Liver (tissue), 9 donors: ENCODE measurements around the gene CSTF2T. TPM values are rescaled to one million over a fixed set of nuclear protein-coding genes. Genes with fewer than 3 reads are reported as not detected.

ENCODE experiments used
- DNase-seq: peaks from one replicate; pipeline ENCODE4 v3.0.0-alpha.2; 2017; ENCODE audit warnings: low spot score
- H3K27ac ChIP-seq, 2 donors: one replicate each; pipeline ENCODE4 v1.7.0; 2013; ENCODE audit warnings: inconsistent platforms in 2 of 2, low read length in 2 of 2, control low read depth in 1 of 2, low read depth in 1 of 2, mild to moderate bottlenecking in 1 of 2
- H3K27me3 ChIP-seq, 4 donors: one replicate each; pipeline versions ENCODE4 v1.6.1 to v1.7.0; 2013; ENCODE audit warnings: low read length in 3 of 4, inconsistent platforms in 1 of 4, mild to moderate bottlenecking in 1 of 4, moderate library complexity in 1 of 4; ENCODE audit not compliant: control insufficient read depth in 4 of 4, insufficient read depth in 4 of 4
- H3K36me3 ChIP-seq, 4 donors: one replicate each; pipeline versions ENCODE4 v1.6.1 to v1.7.0; 2013; ENCODE audit warnings: low read length in 3 of 4, mild to moderate bottlenecking in 3 of 4, low read depth in 1 of 4, moderate library complexity in 1 of 4; ENCODE audit not compliant: control insufficient read depth in 4 of 4, insufficient read depth in 3 of 4
- H3K4me1 ChIP-seq, 4 donors: one replicate each; pipeline versions ENCODE4 v1.6.1 to v1.7.0; 2013; ENCODE audit warnings: low read length in 3 of 4, mild to moderate bottlenecking in 3 of 4, moderate library complexity in 1 of 4; ENCODE audit not compliant: control insufficient read depth in 4 of 4, insufficient read depth in 4 of 4
- H3K4me3 ChIP-seq, 3 donors: one replicate each; pipeline versions ENCODE4 v1.6.1 to v1.7.0; 2013; ENCODE audit warnings: low read length in 3 of 3, control low read depth in 1 of 3, low read depth in 1 of 3, mild to moderate bottlenecking in 1 of 3
- H3K9ac ChIP-seq, 2 donors: one replicate each; pipeline ENCODE4 v1.7.0; 2013; ENCODE audit warnings: low read length in 2 of 2, mild to moderate bottlenecking in 2 of 2, moderate library complexity in 2 of 2, control low read depth in 1 of 2, low read depth in 1 of 2
- H3K9me3 ChIP-seq, 4 donors: one replicate each; pipeline versions ENCODE4 v1.6.1 to v1.7.0; 2013; ENCODE audit warnings: low read length in 3 of 4; ENCODE audit not compliant: control insufficient read depth in 4 of 4
- EGR1 ChIP-seq, 2 donors: IDR thresholded peaks; 2 replicates each; pipeline ENCODE4 v1.6.1; 2016 to 2018; ENCODE audit warnings: antibody characterized with exemption in 2 of 2, low read depth in 2 of 2
- FOXA1 ChIP-seq: IDR thresholded peaks from 2 replicates; pipeline ENCODE4 v1.6.1; 2016; ENCODE audit warnings: antibody characterized with exemption
- FOXA2 ChIP-seq: IDR thresholded peaks from 2 replicates; pipeline ENCODE4 v1.6.1; 2016; ENCODE audit warnings: antibody characterized with exemption
- GABPA ChIP-seq, 2 donors: IDR thresholded peaks in 1 of 2; conservative IDR thresholded peaks in 1 of 2; 2 replicates each; pipeline ENCODE4 v1.6.1; 2016; ENCODE audit warnings: antibody characterized with exemption in 2 of 2, mild to moderate bottlenecking in 1 of 2, moderate library complexity in 1 of 2
- HNF4A ChIP-seq, 2 donors: conservative IDR thresholded peaks; 2 replicates each; pipeline ENCODE4 v1.6.1; 2016; ENCODE audit warnings: antibody characterized with exemption in 2 of 2, mild to moderate bottlenecking in 2 of 2
- HNF4G ChIP-seq: IDR thresholded peaks from 2 replicates; pipeline ENCODE4 v1.6.1; 2016; ENCODE audit warnings: antibody characterized with exemption
- JUND ChIP-seq, 2 donors: IDR thresholded peaks; 2 replicates each; pipeline ENCODE4 v1.6.1; 2016; ENCODE audit warnings: antibody characterized with exemption in 2 of 2
- MAX ChIP-seq: IDR thresholded peaks from 2 replicates; pipeline ENCODE4 v1.6.1; 2016; ENCODE audit warnings: antibody characterized with exemption
- NR2F2 ChIP-seq: IDR thresholded peaks from 2 replicates; pipeline ENCODE4 v1.6.1; 2016; ENCODE audit warnings: antibody characterized with exemption
- RAD21 ChIP-seq, 2 donors: IDR thresholded peaks; 2 replicates each; pipeline ENCODE4 v1.6.1; 2016; ENCODE audit warnings: antibody characterized with exemption in 2 of 2, mild to moderate bottlenecking in 2 of 2
- REST ChIP-seq: IDR thresholded peaks from 2 replicates; pipeline ENCODE4 v1.6.1; 2016; ENCODE audit warnings: antibody characterized with exemption, mild to moderate bottlenecking
- RXRA ChIP-seq, 2 donors: IDR thresholded peaks; 2 replicates each; pipeline ENCODE4 v1.6.1; 2017 to 2018; ENCODE audit warnings: antibody characterized with exemption in 2 of 2, mild to moderate bottlenecking in 1 of 2
- SP1 ChIP-seq: IDR thresholded peaks from 2 replicates; pipeline ENCODE4 v1.6.1; 2018; ENCODE audit warnings: antibody characterized with exemption, mild to moderate bottlenecking
- TAF1 ChIP-seq: conservative IDR thresholded peaks from 2 replicates; pipeline ENCODE4 v1.6.1; 2016; ENCODE audit warnings: antibody characterized with exemption, mild to moderate bottlenecking
- YY1 ChIP-seq: IDR thresholded peaks from 2 replicates; pipeline ENCODE4 v1.6.1; 2016; ENCODE audit warnings: antibody characterized with exemption, mild to moderate bottlenecking
- ZBTB33 ChIP-seq: IDR thresholded peaks from 2 replicates; pipeline ENCODE4 v1.6.1; 2016; ENCODE audit warnings: antibody characterized with exemption
- WGBS: extraction: QIAGEN DNeasy Blood & Tissue Kit; methylation state at CpG from one replicate; pipeline ENCODE4 v1.1.7; 2013; 5-methylcytosine and 5-hydroxymethylcytosine counted together
- polyA plus RNA-seq, 2 donors: library from polyadenylated mRNA; stranded (reverse) in 1 of 2; unstranded in 1 of 2; fragments of 200-250 nt in 1 of 2; fragments of >200 nt in 1 of 2; fragmentation: Nextera tagmentation in 1 of 2; extraction: Ambion mirVana in 1 of 2; gene quantifications; one replicate each; pipeline versions ENCODE4 v1.2.1 to v1.2.3, GENCODE V29; 2013 to 2015
- total RNA-seq, 2 donors: library from RNA; depleted of rRNA; stranded (reverse); fragments of >200 nt; gene quantifications; one replicate each; pipeline ENCODE4 v1.2.3, GENCODE V29; 2014
- TF ChIP-seq, protein P1 (sequence below): IDR thresholded peaks from 2 replicates; pipeline ENCODE4 v1.6.1; 2016; ENCODE audit warnings: antibody characterized with exemption
- TF ChIP-seq, protein P2 (sequence below): fragments of 150-350 bp; IDR thresholded peaks from 2 replicates; pipeline ENCODE4 v1.5.1; 2017; ENCODE audit warnings: improper control_type of control experiment, low read depth, low read length; ENCODE audit not compliant: missing input control
- donor health status: healthy.
- donor health status: healthy.
- donor health status: healthy.
- donor health status: healthy.
- donor health status: healthy.

The CSTF2T gene
- total and polyA plus RNA-seq, 4 donors: 2.7 to 14.2 (median 9.4) TPM

DNA sequence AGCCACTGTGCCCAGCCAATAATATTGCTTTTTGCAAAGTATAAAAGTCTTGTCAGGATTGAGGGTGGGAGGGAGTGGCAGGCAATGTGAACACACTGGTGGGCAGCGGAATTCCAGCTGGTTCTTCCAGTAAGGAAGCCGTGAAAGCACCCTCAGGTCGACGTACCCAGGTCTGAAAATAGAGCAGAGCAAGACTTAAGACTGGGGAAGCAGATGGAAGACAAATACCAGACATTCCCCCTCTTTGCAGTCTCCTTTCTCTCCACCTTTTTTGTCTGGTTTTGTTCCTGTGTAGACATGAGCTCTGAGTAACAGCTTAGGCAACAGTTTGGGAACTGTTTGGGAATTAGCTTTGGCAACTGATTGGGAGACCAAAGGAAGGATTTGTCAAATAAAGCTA lies 17.6 kb upstream of the CSTF2T start:
- DNase-seq: no peak
- Histone ChIP-seq H3K9ac (no peak overlapping the region), H3K4me3 (no peak overlapping the region), H3K9me3 (no peaks in the 10 kb centered on the region), H3K36me3 (no peaks in the 10 kb centered on the region), H3K4me1 (no peaks in the 10 kb centered on the region), H3K27me3 (peaks cover 0 to 6% (median 0%) of the 10 kb centered on the region in 4 donors), H3K27ac (no peak overlapping the region)
- TF ChIP-seq REST (no peak), YY1 (no peak), EGR1 (IDR thresholded peaks at IDR 0.05; ENCODE audit: low read depth in 2 of 2) (no peak), FOXA1 (no peak), MAX (no peak), ZBTB33 (no peak), NR2F2 (no peak), RAD21 (IDR thresholded peaks at IDR 0.05) (no peak), JUND (IDR thresholded peaks at IDR 0.05) (no peak), SP1 (no peak), HNF4A (conservative IDR thresholded peaks at IDR 0.05) (no peak), RXRA (IDR thresholded peaks at IDR 0.05) (no peak), FOXA2 (no peak)
- TF ChIP-seq, protein P1, sequence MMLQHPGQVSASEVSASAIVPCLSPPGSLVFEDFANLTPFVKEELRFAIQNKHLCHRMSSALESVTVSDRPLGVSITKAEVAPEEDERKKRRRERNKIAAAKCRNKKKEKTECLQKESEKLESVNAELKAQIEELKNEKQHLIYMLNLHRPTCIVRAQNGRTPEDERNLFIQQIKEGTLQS: no peak
- WGBS: 79% methylated on average over 4 of the region's 4 CpGs

DNA sequence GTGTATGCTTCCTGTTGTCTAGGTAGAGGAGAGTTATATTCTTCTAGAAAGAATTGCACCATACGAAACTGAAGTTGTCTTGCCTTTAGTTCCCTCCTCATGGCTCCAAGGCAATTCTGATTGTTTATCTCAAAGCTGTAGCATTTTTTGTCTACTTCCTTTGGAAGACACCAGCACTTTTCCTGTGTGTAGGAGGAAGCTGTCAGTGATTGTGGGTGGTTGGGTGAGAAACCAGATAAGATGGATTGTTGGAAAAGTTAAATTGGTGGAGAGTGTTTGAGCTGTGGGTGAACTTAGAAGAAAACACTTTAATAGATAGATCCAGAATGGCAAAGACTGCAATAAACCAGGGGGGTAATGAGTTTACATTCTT lies 12.1 kb upstream of the CSTF2T start:
- H3K27ac ChIP-seq: no peak overlapping the region
- H3K36me3 ChIP-seq: no peaks in the 10 kb centered on the region
- H3K9ac ChIP-seq: no peak overlapping the region
- no peaks in the 10 kb centered on the region for H3K9me3 ChIP-seq
- H3K4me1 ChIP-seq: no peaks in the 10 kb centered on the region
- 59% methylated on average over 1 of the region's 1 CpG for WGBS
- no peak for TF ChIP-seq YY1
- no peak for TF ChIP-seq SP1
- TF ChIP-seq TAF1: no peak
- TF ChIP-seq, protein P2, sequence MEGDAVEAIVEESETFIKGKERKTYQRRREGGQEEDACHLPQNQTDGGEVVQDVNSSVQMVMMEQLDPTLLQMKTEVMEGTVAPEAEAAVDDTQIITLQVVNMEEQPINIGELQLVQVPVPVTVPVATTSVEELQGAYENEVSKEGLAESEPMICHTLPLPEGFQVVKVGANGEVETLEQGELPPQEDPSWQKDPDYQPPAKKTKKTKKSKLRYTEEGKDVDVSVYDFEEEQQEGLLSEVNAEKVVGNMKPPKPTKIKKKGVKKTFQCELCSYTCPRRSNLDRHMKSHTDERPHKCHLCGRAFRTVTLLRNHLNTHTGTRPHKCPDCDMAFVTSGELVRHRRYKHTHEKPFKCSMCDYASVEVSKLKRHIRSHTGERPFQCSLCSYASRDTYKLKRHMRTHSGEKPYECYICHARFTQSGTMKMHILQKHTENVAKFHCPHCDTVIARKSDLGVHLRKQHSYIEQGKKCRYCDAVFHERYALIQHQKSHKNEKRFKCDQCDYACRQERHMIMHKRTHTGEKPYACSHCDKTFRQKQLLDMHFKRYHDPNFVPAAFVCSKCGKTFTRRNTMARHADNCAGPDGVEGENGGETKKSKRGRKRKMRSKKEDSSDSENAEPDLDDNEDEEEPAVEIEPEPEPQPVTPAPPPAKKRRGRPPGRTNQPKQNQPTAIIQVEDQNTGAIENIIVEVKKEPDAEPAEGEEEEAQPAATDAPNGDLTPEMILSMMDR: no peak
- TF ChIP-seq HNF4A (conservative IDR thresholded peaks at IDR 0.05): no peak
- TF ChIP-seq FOXA2: no peak
- TF ChIP-seq, protein P1: no peak
- no peak for TF ChIP-seq MAX
- no peak for TF ChIP-seq HNF4G
- no peak for TF ChIP-seq RAD21 (IDR thresholded peaks at IDR 0.05)
- TF ChIP-seq EGR1 (IDR thresholded peaks at IDR 0.05; ENCODE audit: low read depth in 2 of 2): no peak
- TF ChIP-seq JUND (IDR thresholded peaks at IDR 0.05): no peak
- no peak for TF ChIP-seq REST
- TF ChIP-seq FOXA1: no peak
- TF ChIP-seq GABPA (IDR thresholded peaks at IDR 0.05 in 1 of 2, conservative IDR thresholded peaks at IDR 0.05 in 1 of 2): no peak
- TF ChIP-seq RXRA (IDR thresholded peaks at IDR 0.05): no peak
- no peak for TF ChIP-seq NR2F2
- no peak overlapping the region for H3K4me3 ChIP-seq
- DNase-seq: no peak
- H3K27me3 ChIP-seq: peaks cover 0 to 4% (median 0%) of the 10 kb centered on the region in 4 donors
